Measurements from ENCODE around the gene EEF2KMT.

The EEF2KMT gene

GRCh38 chr16:5041600-5042133 lies 55.9 kb downstream of the EEF2KMT start:
- DNase-seq (ENCODE audit: low read depth in 2 of 2), result peak; percentile 9 to 13

GRCh38 chr16:5040451-5040850 lies 57.1 kb downstream of the EEF2KMT start:
- no peak for DNase-seq (ENCODE audit: low read depth in 2 of 2)

- no peak for DNase-seq (ENCODE audit: low read depth in 2 of 2)
These were observed 61.1 kb downstream of the EEF2KMT start for GRCh38 chr16:5036228-5037156.

- no peak for DNase-seq (ENCODE audit: low read depth in 2 of 2)
These were observed 61.7 kb downstream of the EEF2KMT start for GRCh38 chr16:5035909-5036227.

Measured in fibroblast of skin of left quadriceps (primary cell).